PFSK-1 (cell line): ENCODE results near the gene ATP8B1.

ENCODE experiments used
- FOXP2 ChIP-seq: optimal IDR thresholded peaks from 2 replicates; pipeline ENCODE3; 2011; ENCODE audit warnings: borderline replicate concordance, control low read depth, inconsistent platforms; ENCODE audit not compliant: insufficient read depth; ENCODE audit errors: extremely low read length, extremely low read depth
- POLR2AphosphoS5 ChIP-seq: IDR thresholded peaks from 2 replicates; pipeline ENCODE4 v1.6.1; 2012; ENCODE audit warnings: low read depth, mild to moderate bottlenecking, control low read depth, low read length, moderate library complexity
- SIN3A ChIP-seq: IDR thresholded peaks from 2 replicates; pipeline ENCODE4 v1.6.1; 2012; ENCODE audit warnings: mild to moderate bottlenecking, low read length, moderate library complexity, borderline replicate concordance; ENCODE audit not compliant: insufficient read depth
- TAF1 ChIP-seq: IDR thresholded peaks from 2 replicates; pipeline ENCODE4 v1.6.1; 2012; ENCODE audit warnings: low read length, control low read depth, borderline replicate concordance; ENCODE audit not compliant: insufficient read depth
- TF ChIP-seq, protein P1 (sequence below), 2 experiments: IDR thresholded peaks; 2 replicates each; pipeline versions ENCODE4 v1.6.1 to v1.8.0; 2011 to 2012; ENCODE audit warnings: low read depth in 2 of 2, low read length in 2 of 2, control low read depth in 1 of 2, inconsistent platforms in 1 of 2, mild to moderate bottlenecking in 1 of 2, moderate library complexity in 1 of 2; ENCODE audit not compliant: insufficient read depth in 1 of 2

The ATP8B1 gene

DNA sequence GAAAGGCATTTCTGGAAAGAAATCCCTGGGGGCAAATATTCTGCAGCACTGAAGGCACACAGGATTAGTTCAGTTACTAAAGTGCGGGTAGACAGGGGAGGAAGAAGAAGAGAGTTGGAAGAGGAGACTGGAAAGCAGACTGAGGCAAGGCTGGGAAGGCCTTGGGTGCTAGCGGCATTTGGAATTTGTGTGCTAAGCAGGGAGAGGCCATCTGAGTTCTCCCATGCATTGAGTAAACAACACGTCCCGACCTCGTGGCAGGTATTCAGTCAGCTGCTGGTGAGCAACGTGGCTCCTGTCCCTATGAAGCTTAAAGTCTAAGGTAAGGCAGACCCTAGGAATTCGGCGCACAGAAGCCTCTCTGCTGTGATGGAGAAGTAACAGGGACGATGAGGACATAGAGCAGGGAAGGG is 30.7 kb downstream of the ATP8B1 start:
- TF ChIP-seq TAF1 (no peak), FOXP2 (no peak)
- TF ChIP-seq, protein P1, sequence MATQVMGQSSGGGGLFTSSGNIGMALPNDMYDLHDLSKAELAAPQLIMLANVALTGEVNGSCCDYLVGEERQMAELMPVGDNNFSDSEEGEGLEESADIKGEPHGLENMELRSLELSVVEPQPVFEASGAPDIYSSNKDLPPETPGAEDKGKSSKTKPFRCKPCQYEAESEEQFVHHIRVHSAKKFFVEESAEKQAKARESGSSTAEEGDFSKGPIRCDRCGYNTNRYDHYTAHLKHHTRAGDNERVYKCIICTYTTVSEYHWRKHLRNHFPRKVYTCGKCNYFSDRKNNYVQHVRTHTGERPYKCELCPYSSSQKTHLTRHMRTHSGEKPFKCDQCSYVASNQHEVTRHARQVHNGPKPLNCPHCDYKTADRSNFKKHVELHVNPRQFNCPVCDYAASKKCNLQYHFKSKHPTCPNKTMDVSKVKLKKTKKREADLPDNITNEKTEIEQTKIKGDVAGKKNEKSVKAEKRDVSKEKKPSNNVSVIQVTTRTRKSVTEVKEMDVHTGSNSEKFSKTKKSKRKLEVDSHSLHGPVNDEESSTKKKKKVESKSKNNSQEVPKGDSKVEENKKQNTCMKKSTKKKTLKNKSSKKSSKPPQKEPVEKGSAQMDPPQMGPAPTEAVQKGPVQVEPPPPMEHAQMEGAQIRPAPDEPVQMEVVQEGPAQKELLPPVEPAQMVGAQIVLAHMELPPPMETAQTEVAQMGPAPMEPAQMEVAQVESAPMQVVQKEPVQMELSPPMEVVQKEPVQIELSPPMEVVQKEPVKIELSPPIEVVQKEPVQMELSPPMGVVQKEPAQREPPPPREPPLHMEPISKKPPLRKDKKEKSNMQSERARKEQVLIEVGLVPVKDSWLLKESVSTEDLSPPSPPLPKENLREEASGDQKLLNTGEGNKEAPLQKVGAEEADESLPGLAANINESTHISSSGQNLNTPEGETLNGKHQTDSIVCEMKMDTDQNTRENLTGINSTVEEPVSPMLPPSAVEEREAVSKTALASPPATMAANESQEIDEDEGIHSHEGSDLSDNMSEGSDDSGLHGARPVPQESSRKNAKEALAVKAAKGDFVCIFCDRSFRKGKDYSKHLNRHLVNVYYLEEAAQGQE (IDR thresholded peaks at IDR 0.05; ENCODE audit: insufficient read depth in 1 of 2, low read depth in 2 of 2, low read length in 2 of 2), result no peak

DNA sequence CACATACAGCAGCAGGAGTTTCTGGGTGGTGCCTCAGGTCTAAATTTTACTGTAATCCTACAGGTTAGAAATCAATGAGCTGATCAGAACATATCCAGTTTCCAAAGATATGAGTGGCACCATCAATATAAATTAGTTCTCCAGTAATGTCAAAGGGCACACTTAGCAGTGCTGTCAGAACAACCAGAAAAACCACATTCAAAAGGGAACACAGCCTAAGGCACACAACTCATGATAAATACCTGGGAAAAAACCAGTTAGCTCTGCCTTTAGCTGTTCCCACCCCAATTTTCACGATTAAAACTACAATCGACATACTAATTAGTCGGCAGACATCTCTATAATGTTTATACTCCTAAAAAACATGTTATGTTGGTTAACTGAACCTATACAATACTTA is 31.5 kb downstream of the ATP8B1 start:
- TF ChIP-seq, protein P1 (IDR thresholded peaks at IDR 0.05; ENCODE audit: insufficient read depth in 1 of 2, low read depth in 2 of 2, low read length in 2 of 2), result no peak

DNA sequence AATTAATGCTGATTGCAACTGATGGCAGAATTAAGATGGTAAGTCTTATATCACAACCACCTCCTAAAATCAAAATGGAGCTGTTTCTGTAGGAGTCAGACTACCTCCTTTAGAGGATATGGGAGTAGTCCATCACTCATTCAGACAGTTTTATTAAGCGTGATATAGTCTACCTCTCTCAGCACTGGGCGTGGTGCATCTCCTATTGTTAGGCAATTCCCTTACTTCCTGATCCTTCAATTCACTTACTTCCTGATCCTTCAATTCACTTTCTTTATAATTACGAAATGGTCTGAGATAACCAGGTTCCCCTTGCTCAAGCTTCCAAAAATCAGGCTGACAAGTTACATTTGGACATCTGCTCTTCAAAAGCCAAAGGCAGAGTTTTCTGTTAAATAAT is 31.9 kb downstream of the ATP8B1 start:
- TF ChIP-seq TAF1, result no peak

DNA sequence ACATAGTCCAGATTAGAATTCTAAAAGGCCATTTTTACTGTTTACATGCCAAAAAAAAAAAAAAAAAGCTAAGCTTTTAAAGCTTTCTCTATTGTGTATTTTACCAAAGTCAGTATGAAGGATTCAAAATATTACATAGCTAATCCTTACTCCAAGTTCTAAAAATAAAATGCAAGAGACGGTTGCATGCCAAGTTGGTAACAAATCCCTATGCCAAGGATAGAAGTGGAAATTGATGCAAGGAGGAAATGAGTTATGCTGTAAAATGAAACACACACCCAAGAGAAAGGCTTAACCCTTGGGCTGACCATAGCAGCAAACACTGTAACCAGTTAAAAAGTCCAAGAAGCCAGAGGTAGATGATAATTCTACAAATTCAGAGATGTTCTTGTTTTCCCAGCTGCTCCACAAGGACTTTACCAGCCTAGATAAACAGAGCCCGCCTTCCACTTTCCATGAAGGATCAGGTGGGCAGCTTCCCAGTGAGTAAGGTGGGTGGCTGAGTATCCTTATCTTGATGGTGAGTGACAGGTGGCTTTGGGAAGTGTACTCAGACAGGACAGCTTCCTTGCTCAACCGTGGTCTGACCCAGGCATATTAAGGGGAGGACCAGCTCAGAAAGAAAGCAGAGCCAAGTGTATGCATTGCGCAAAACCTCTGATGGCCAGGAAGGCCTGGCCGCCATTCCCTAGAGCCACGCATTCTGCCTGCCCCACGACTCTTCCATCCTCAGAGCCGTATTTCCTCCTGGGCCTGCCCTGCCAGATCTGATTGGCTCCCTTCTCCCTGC is 34.4 kb downstream of the ATP8B1 start:
- TF ChIP-seq FOXP2 (no peak), TAF1 (no peak), POLR2AphosphoS5 (no peak), SIN3A (no peak)
- TF ChIP-seq, protein P1 (IDR thresholded peaks at IDR 0.05; ENCODE audit: insufficient read depth in 1 of 2, low read depth in 2 of 2, low read length in 2 of 2), result no peak

DNA sequence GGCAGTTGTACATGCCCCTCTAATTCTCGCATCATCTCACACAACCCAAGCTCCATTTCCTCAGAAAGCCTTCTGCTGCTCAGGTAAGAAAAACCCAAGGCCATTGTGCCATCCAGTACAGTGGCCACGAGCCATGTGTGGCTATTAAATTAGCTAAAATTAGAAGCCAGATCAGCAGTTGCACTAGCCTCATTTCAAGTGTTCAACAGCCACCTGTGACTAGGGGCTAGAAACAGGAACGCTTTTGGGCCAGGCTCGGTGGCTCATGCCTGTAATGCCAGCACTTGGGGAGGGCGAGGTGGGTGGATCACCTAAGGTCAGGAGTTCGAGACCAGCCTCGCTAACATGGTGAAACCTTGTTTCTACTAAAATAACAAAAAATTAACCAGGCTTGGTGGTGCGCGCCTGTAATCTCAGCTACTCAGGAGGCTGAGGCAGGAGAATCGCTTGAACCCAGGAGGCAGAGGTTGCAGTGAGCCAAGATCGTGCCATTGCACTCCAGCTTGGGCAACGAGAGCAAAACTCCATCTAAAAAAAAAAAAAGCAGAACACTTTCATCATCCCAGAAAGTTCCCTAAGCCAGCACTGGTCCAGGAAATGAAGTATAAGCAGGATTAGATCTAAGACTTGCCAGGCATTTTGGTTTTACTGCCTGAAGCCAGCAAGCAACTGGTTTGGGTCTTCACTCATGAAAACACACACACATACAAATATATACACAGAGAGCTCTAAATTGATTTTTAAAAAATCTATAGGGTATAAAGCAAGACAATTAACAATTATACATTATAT is 35.7 kb downstream of the ATP8B1 start:
- TF ChIP-seq, protein P1 (IDR thresholded peaks at IDR 0.05; ENCODE audit: insufficient read depth in 1 of 2, low read depth in 2 of 2, low read length in 2 of 2), result no peak
- no peak for TF ChIP-seq TAF1
- TF ChIP-seq SIN3A, result no peak
- no peak for TF ChIP-seq POLR2AphosphoS5
- no peak for TF ChIP-seq FOXP2
